Tibial artery (tissue), 4 donors: ENCODE measurements around the gene CLDN16.

Experiments
- DNase-seq, 2 donors: peaks; one replicate each; pipeline ENCODE4 v3.0.0-alpha.2; 2019
- H3K27ac ChIP-seq, 2 donors: fragments of 200-600 bp; sonication (generic) in 1 of 2; 1 replicate in 1 of 2; 2 replicates in 1 of 2; pipeline ENCODE4 v1.5.1; 2018 to 2019; ENCODE audit warnings: mild to moderate bottlenecking in 1 of 2
- H3K27me3 ChIP-seq, 2 donors: fragments of 200-600 bp; sonication (generic) in 1 of 2; one replicate each; pipeline versions ENCODE4 v1.5.1 to v1.6.0; 2016 to 2019
- H3K36me3 ChIP-seq, 3 donors: fragments of 200-600 bp; sonication (generic) in 2 of 3; one replicate each; pipeline ENCODE4 v1.5.1; 2016 to 2019; ENCODE audit warnings: mild to moderate bottlenecking in 2 of 3
- H3K4me1 ChIP-seq, 4 donors: fragments of 200-600 bp; sonication (generic) in 2 of 4; 1 replicate in 3 of 4; 2 replicates in 1 of 4; pipeline ENCODE4 v1.5.1; 2016 to 2019
- H3K4me3 ChIP-seq, 2 donors: fragments of 200-600 bp; sonication (generic) in 1 of 2; 1 replicate in 1 of 2; 2 replicates in 1 of 2; pipeline ENCODE4 v1.5.1; 2018 to 2019; ENCODE audit warnings: mild to moderate bottlenecking in 2 of 2
- H3K9me3 ChIP-seq, 3 donors: fragments of 200-600 bp; sonication (generic) in 1 of 3; one replicate each; pipeline ENCODE4 v1.5.1; 2016 to 2019
- CTCF ChIP-seq, 2 experiments: fragments of 200-600 bp in 1 of 2; fragments of 450-650 bp in 1 of 2; IDR thresholded peaks; one replicate each; pipeline ENCODE4 v1.5.1; 2017 to 2019; ENCODE audit warnings: antibody characterized with exemption in 2 of 2, mild to moderate bottlenecking in 1 of 2, moderate library complexity in 1 of 2
- intact Hi-C: fragments of 100-400 bp; cut with DNase I; formaldehyde crosslinking; loops from one replicate; pipeline ENCODE4 v1.15.0; 2023; ENCODE audit warnings: low total_unique reads

The CLDN16 gene

GRCh38 chr3:190424108-190424477, 36.1 kb downstream of the CLDN16 start:
- no peaks in the 10 kb centered on the region for H3K4me1 ChIP-seq
- no peaks in the 10 kb centered on the region for H3K9me3 ChIP-seq
- H3K36me3 ChIP-seq, result no peaks in the 10 kb centered on the region
- no peak overlapping the region for H3K27ac ChIP-seq
- no peak for DNase-seq
- H3K27me3 ChIP-seq, result no peaks in the 10 kb centered on the region
- TF ChIP-seq CTCF (IDR thresholded peaks at IDR 0.05), result no peak
- H3K4me3 ChIP-seq, result no peak overlapping the region
- intact Hi-C loops, result no loop called here

DNA sequence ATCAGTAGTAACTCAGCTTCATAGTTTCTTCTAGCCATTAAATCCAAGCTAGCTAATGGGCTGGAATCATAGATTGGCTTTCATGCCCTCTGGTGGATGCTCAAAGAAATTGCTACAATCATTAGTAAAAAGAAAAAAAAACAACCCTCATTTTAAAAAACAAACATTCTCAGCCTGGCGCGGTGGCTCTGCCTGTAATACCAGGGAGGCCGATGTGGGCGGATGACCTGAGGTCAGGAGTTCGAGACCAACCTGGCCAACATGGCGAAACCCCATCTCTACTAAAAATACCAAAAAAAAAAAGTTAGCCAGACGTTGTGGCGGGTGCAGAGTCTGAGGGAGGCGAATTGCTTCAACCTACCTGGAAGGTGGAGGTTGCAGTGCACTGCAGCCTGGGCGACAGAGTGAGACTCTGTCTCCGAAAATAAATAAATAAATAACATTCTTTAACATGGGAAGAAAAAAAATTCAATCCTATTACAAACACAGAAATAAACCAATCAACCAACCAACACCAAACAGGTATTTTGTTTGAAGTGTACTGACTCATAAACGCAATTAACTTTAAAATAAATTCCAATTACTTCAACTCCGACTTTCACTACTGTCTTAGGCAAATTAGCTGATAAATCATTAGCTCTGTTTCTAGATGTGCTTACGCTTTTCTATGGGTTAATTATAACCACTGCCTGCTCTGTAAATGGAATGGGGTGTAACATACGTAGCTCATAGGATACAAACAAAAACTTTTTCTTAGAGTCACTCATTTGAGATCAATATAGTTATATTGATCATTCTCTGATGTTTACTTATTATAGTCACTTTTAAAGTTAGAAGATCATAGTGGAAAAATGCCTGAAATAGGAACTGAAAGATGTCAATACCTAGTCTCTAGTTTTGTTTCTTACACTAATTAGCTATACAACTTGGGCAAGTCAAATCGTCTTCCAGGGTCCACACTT, 36.8 kb downstream of the CLDN16 start:
- DNase-seq, result peak in 1 of 2 donors; percentile 41
- Histone ChIP-seq H3K36me3 (no peaks in the 10 kb centered on the region), H3K4me1 (no peaks in the 10 kb centered on the region), H3K27ac (no peak overlapping the region), H3K27me3 (no peaks in the 10 kb centered on the region), H3K4me3 (no peak overlapping the region), H3K9me3 (no peaks in the 10 kb centered on the region)
- TF ChIP-seq CTCF (IDR thresholded peaks at IDR 0.05), result peak; percentile 53 to 58
- intact Hi-C loops, result no loop called here

DNA sequence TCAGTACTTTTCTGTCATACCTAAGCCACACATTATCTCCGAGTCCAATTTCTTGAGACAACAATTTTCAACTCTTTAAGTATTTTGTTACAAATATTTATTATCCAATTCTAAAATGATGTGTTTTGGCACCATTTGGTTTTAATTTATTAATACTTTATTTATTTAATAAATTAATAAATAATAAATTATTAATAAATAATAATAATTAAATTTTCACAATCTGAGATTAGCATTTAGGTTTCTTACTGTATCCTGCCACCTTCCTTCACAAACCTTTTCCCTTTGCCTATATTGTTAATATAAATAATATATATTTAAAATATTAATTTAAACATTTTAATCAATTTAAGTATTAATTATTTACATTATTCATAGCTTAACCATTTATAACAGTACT, 37.9 kb downstream of the CLDN16 start:
- TF ChIP-seq CTCF (IDR thresholded peaks at IDR 0.05), result no peak
- intact Hi-C loops, result no loop called here
- no peaks in the 10 kb centered on the region for H3K27me3 ChIP-seq
- H3K4me1 ChIP-seq, result no peaks in the 10 kb centered on the region
- no peaks in the 10 kb centered on the region for H3K9me3 ChIP-seq
- DNase-seq, result no peak
- H3K36me3 ChIP-seq, result no peaks in the 10 kb centered on the region
- no peak overlapping the region for H3K27ac ChIP-seq
- no peak overlapping the region for H3K4me3 ChIP-seq

- H3K27me3 ChIP-seq, result no peaks in the 10 kb centered on the region
- no peaks in the 10 kb centered on the region for H3K4me1 ChIP-seq
- intact Hi-C loops, result no loop called here
- DNase-seq, result no peak
- no peaks in the 10 kb centered on the region for H3K36me3 ChIP-seq
- H3K27ac ChIP-seq, result no peak overlapping the region
- no peaks in the 10 kb centered on the region for H3K9me3 ChIP-seq
- H3K4me3 ChIP-seq, result no peak overlapping the region
- no peak for TF ChIP-seq CTCF (IDR thresholded peaks at IDR 0.05)
Observed at GRCh38 chr3:190426806-190427507, 39.0 kb downstream of the CLDN16 start.

DNA sequence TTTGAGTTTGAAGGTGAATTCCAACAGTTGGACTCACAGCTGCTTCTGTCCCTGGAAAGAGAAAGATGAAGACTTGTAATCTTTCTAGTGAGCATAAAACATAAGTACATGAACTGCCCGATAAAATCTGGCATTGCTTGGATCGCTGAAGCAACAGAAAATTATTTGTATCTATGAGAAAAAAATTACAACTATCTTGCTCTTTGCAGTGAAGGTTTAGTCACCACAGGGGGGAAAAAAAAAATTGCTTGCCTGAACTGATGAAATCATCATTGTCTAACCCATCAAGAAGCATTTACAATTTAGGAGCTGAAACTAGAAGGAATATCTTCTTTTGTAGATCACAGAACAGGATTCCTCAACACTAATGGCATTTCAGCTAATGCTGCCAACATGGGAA, 41.7 kb downstream of the CLDN16 start:
- no peak for DNase-seq
- no peaks in the 10 kb centered on the region for H3K36me3 ChIP-seq
- H3K27ac ChIP-seq, result no peak overlapping the region
- no peaks in the 10 kb centered on the region for H3K27me3 ChIP-seq
- no peaks in the 10 kb centered on the region for H3K4me1 ChIP-seq
- H3K4me3 ChIP-seq, result no peak overlapping the region
- TF ChIP-seq CTCF (IDR thresholded peaks at IDR 0.05), result no peak
- intact Hi-C loops, result no loop called here
- H3K9me3 ChIP-seq, result no peaks in the 10 kb centered on the region
